Measurements from ENCODE around the gene C7. TPM values are rescaled to one million over a fixed set of nuclear protein-coding genes. Genes with fewer than 3 reads are reported as not detected.

Gene C7
- total RNA-seq, 1 experiment from 2014 or later: 0.74 TPM

GRCh38 chr5:40945111-40945510, 35.8 kb downstream of the C7 start:
- Histone ChIP-seq H3K9me3 (ENCODE audit: control insufficient read depth in 1 of 2, insufficient read depth in 1 of 2, low read depth in 1 of 2, low read length in 2 of 2) (no peaks in the 10 kb centered on the region), H4K20me1 (ENCODE audit: insufficient read depth) (no peaks in the 10 kb centered on the region), H3K4me2 (ENCODE audit: low read length) (no peak overlapping the region), H3K27ac (ENCODE audit: low read depth, low read length) (no peak overlapping the region), H3K9me2 (ENCODE audit: insufficient read depth) (no peaks in the 10 kb centered on the region), H3K4me3 (replicated peaks in 1 of 2; ENCODE audit: low read depth in 1 of 2, low read length in 2 of 2) (no peak overlapping the region), H3K9ac (ENCODE audit: low read length) (no peak overlapping the region), H3K36me3 (ENCODE audit: control insufficient read depth in 1 of 2, insufficient read depth in 2 of 2, low read length in 2 of 2) (no peaks in the 10 kb centered on the region), H3K4me1 (ENCODE audit: control insufficient read depth in 1 of 2, insufficient read depth in 2 of 2, low read length in 2 of 2) (no peaks in the 10 kb centered on the region), H3K79me2 (ENCODE audit: insufficient read depth, low read length) (no peaks in the 10 kb centered on the region), H2AFZ (ENCODE audit: low read depth, low read length, poor library complexity, severe bottlenecking) (no peak overlapping the region), H3K27me3 (ENCODE audit: insufficient read depth, low read length) (0 out of 2 replicates have a peak, but pooled peaks cover 4% of the 10 kb centered on the region)
- intact Hi-C loops (cut with micrococcal nuclease): no loop called here
- DNase-seq (ENCODE audit: low read depth, low spot score) (no peak), ATAC-seq (no peak)
- POLR2A ChIA-PET: no interaction called here
- RAD21 ChIA-PET (ENCODE audit: low non-redundant PET in 1 of 2, low total read pairs in 2 of 2, uncharacterized antibody in 2 of 2, unreplicated experiment in 2 of 2): no interaction called here
- CTCF ChIA-PET: no interaction called here
- no TSS peak for BruUV-seq (replicated peaks)
- no peak for TF ChIP-seq EZH2phosphoT487 (IDR thresholded peaks at IDR 0.05; ENCODE audit: borderline replicate concordance)
- TF ChIP-seq YY1 (IDR thresholded peaks at IDR 0.05; ENCODE audit: extremely low read depth, insufficient replicate concordance, low read depth, low read length): no peak
- no peak for TF ChIP-seq REST (IDR thresholded peaks at IDR 0.05; ENCODE audit: low read depth)
- no peak for TF ChIP-seq EZH2 (IDR thresholded peaks at IDR 0.05)
- TF ChIP-seq CBX3 (IDR thresholded peaks at IDR 0.05; ENCODE audit: low read depth): no peak
- no peak for TF ChIP-seq RAD21 (IDR thresholded peaks at IDR 0.05; ENCODE audit: low read depth)
- TF ChIP-seq POLR2AphosphoS5 (IDR thresholded peaks at IDR 0.05; ENCODE audit: low read depth, low read length): no peak
- no peak for TF ChIP-seq ZFX (IDR thresholded peaks at IDR 0.05)
- TF ChIP-seq TCF7L2 (IDR thresholded peaks at IDR 0.05; ENCODE audit: borderline replicate concordance, extremely low read depth, insufficient read depth, insufficient read length): no peak
- TF ChIP-seq MAX (IDR thresholded peaks at IDR 0.05): no peak
- TF ChIP-seq JUND (IDR thresholded peaks at IDR 0.05): no peak
- TF ChIP-seq CEBPB (IDR thresholded peaks at IDR 0.05; ENCODE audit: low read depth): no peak
- no peak for TF ChIP-seq SP1 (IDR thresholded peaks at IDR 0.05; ENCODE audit: low read depth)
- no peak for TF ChIP-seq ZNF274 (IDR thresholded peaks at IDR 0.05; ENCODE audit: low read depth, low read length)
- TF ChIP-seq FOSL1 (IDR thresholded peaks at IDR 0.05; ENCODE audit: low read depth): no peak
- no peak for TF ChIP-seq SIN3A (IDR thresholded peaks at IDR 0.05; ENCODE audit: low read depth)

Data from HCT116 (cell line).